GM19397 (cell line): ENCODE results near the gene JAKMIP1.
A peak's percentile ranks its signal among the peaks of the same experiment; 100 is the strongest.
"Not testable (repeated sequence)": the region's sequence is repeated elsewhere in the genome, so short reads cannot be mapped to it uniquely, and the experiment has no call there.

Experiments used
- ATAC-seq: cut with Tn5 transposase; IDR thresholded peaks from one replicate; pipeline ENCODE4 v1.9.1; 2021; ENCODE audit warnings: mild to moderate bottlenecking, moderate library complexity; ENCODE audit not compliant: unreplicated experiment

The JAKMIP1 gene

GRCh38 chr4:6150046-6150735, 50.2 kb downstream of the JAKMIP1 start:
- no peak for ATAC-seq

GRCh38 chr4:6148506-6149205, 51.7 kb downstream of the JAKMIP1 start:
- ATAC-seq, result no peak

- ATAC-seq, result no peak
Observed at GRCh38 chr4:6147441-6147840, 52.9 kb downstream of the JAKMIP1 start.

DNA sequence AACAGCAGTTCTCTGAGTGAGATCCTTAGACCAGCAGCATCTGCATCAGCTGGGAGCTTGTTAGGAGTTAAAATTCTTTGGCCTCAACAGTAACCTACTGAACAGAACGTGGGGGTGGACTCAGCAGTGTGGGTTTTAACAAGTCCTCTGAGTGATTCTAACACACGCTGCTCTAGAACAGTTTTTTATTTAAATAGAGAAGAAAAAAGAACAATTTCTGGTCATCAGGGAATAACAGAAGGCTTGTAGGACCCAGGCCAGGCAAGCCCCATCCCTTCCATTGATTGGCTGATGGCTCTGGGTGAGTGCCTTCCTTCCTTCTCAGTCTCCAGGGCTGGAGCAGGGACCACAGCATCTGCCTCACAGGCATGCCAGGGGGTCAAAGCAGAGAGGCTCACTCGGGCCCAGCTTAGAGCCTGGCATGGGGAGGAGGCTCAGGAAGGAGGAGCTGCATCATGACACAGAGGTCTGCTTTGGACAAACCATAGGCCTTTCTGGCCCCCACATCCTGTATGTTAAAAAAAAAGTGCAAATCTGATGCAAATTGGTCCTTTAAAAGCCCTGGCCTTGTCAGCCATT, 56.7 kb downstream of the JAKMIP1 start:
- ATAC-seq, result no peak

- no peak for ATAC-seq
Observed at GRCh38 chr4:6142935-6143602, 57.3 kb downstream of the JAKMIP1 start.

DNA sequence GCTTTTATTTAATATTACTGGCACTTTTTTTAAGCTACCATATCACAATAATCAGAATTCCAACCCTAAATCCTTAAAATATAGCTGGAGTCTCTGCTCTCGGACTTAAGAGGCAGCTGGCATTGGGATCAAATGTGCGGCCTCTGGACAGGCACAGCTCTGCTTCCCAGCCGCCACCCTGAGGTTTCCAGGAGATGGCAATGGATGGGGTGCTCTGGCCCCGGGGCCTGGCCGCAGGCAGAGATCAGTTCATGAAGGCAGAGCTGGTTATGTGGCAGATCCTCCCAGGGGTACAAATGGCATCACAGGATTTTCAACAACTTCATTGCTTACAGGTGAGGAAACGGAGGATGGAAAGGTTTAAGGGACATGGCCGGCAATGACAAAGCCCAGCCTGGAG, 57.8 kb downstream of the JAKMIP1 start:
- no peak for ATAC-seq

DNA sequence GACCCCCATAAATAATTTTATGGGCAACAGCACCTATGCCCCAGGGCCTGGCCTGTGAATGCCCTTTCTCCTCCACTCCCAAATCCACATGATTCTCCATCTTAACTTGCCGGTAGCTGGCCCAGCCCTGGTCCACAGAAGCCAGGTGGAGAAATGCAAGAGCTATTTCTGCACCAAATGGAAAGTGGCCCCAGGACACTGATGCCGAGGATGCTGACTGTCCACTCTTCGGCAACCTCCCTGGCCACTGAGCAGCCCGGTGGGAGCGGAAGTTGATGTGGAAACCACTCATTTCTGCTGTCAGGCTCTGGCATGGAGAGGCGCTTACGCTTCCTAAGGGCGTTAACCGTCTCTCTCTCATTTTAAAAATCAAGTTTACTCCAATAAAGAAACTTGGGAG, 58.8 kb downstream of the JAKMIP1 start:
- no peak for ATAC-seq

DNA sequence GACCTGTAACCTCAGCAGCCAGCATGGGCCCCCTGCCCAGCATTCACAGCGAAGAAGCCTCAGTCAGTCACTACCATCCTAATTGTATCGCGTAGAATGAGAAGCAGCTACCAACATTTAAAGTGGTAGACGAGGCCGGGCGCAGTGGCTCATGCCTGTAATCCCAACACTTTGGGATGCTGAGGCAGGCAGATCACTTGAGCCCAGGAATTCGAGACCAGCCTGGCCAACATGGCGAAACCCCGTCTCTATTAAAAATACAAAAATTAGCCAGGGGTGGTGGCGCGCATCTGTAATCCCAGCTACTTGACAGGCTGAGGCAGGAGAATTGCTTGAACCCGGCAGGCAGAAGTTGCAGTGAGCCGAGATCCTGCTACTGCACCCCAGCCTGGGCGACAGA, 59.3 kb downstream of the JAKMIP1 start:
- ATAC-seq, result not testable (repeated sequence)

DNA sequence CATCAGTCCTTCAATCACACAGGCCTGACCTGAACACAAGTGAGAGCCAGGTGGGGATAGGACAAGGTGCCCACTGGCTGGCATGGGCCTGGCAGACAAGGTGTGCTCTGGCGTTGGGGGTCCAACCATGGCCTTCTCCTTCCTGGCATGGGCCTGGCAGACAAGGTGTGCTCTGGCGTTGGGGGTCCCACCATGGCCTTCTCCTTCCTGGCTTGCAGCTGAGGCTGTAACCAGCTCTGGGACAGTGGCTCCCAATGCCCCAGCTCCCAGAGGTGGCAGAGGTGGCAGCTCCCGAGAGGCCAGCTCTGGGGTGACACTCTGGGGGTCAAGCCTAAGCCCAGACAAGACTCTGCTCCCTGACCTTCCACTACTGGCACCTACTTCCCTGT, 62.6 kb downstream of the JAKMIP1 start:
- ATAC-seq, result no peak

DNA sequence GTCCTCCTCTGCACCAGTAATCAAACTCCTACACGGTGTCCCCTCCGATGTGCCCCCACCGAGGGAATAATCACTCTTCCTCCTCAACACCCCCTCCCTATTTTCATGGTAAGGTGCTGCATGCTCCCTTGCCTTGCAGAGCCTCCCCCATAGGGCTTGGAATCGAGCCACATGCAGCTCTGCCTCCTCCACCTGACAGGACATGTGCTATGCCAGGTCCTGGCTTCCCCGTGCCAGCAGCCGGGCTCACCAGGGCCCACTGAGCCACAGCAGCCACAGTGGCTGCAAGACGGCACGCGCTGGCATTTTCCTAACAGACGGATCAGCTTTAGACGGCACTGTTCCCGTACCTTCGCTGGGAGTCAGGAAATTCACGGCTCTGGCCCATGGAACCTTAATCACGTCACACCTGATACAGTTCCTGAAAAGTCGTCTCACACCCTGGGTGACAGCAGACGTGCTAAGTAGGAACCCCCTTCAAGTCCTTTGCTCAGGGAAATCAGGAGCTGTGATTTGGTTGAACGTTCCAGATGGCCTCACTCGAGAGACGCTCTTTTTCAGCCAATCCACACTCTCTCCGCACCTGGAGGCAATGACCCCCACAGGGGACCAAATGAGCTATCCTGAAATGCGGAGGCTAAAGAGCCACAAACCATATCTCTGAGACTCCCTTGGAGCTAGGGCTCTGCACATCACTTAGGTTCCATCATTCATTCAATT, 63.2 kb downstream of the JAKMIP1 start:
- no peak for ATAC-seq

GRCh38 chr4:6134612-6135220, 65.6 kb downstream of the JAKMIP1 start:
- peak; percentile 90 for ATAC-seq

- no peak for ATAC-seq
Observed at GRCh38 chr4:6132716-6133115, 67.6 kb downstream of the JAKMIP1 start.

DNA sequence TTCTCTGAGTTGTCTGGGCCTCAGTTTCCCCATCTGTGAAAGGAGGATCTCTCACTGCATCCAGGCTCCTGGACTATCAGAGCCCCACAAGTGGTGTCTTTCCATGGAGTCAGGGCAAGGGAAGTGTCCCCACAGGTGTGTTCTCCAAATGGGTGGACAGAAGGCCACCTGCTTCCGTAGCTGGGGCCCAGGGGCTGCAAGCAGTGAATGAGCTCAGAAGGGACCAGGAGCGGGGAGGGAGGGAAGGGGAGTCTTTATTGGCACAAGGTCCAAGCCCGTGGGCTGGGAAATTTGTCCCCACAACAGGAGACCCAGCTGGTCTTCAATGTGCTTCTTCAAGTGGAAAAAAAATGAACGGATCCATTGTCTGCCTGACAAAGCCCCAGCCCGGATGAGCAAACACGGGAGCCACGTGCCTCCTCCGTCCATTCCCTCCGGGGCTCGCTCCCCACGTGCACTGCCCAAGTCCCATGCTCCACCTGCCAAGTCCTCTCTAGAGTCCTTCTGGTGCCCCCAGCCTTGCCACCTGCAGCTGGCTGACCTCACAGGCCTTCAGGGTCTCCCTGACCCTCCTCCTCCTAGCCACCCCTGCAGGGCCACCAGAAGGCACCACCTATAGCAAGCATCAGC, 72.0 kb downstream of the JAKMIP1 start:
- no peak for ATAC-seq

DNA sequence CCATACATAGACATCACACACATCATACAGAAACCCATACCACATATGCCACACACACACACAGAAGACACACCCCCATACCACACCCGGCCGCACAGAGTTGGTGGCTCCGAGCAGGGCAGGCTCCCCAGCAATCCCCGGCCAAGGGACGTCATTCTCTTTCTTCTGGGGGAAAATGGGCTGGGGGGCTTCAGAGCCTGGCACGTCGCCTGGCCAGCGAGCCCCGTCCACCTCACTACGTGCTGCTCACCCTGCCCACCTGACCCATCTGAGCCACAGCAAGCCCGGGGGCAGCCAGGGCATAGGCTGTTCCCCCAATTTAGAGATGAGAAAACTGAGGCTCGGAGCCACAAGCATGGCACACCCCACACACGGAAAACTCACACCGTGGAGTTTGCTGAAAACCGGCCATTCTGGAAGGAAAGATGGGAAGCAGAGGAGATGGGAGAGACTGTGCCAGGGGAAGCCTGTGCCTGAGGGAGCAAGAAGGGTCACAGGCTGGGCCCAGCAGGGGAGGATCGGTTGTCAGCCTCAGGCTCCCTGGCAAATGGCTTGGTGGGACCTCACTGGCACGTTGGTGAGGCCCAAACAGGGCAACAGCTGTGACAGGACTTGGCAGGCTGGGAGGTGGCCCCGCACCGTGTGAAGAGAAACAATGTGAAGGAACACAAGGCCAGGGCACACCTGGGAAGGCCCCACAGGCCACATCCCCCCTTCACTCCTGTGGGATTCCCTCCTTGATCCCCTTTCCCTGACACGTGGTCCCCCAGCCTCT, 73.2 kb downstream of the JAKMIP1 start:
- no peak for ATAC-seq

DNA sequence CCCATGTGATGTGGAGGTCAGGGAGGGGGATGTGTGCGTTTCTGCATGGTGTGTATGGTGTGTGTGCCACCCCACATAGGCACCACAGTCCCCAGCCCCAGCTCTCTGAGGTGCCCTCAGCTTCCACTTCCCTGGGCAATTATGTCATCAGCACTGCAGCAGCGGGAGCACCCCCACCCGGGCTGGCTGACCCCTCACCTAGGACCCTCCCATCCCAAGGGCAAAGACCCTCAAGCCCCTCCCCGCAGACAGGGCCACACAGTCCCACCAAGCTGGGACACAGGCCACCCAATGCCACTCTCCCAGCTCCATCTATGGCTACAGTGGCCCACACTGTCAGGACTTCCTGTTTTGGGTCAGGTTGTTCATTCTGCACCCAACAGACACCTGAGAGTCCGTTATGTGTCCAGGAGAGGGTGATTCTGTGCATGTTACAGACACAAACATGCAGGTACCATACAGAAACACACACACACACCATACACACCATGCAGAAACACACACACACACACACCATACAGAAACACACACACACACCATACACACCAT, 75.2 kb downstream of the JAKMIP1 start:
- ATAC-seq, result no peak

DNA sequence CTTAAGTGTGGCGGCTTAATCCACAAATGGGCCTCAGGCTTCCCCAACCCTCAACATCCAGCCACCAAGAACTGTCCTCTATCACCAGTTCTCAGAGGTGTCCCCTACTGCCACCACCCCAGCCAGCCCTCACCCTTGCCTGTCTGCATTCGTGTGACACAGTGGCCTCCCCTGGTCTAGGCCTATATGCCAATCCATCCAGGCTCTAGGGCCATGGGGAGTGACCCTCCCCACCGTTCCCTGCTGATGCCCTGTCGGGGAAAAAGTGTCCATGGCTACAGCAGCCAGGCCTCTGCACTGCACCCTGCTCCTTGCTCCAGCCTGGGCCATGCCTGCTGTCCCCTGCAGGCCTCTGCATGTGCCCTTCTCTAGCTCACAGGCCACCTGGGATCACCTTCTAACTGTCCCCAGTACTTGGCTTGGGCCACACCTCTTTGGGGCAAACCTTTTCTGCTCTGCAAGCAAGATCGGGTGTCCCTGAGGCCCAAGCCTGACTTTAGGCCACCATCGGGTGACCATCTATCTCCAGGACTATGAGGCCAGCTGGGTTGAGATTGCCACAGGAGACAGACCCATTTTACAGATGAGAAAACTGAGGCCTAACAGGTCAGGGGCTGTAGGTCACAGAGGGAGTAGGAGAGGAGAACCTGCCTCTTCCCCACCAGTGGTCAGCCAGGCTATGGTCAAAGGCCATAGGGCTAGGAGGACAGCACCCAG, 75.8 kb downstream of the JAKMIP1 start:
- ATAC-seq, result no peak

GRCh38 chr4:6123976-6124375, 76.4 kb downstream of the JAKMIP1 start:
- no peak for ATAC-seq

GRCh38 chr4:6123541-6123940, 76.8 kb downstream of the JAKMIP1 start:
- ATAC-seq, result no peak

- ATAC-seq, result no peak
Observed at GRCh38 chr4:6123116-6123515, 77.2 kb downstream of the JAKMIP1 start.
